22Rv1 (cell line): ENCODE data around the gene MT1B.

Experiments used
- ZFX ChIP-seq: fragments of 450-650 bp; IDR thresholded peaks from 2 replicates; pipeline ENCODE4 v1.6.1; 2017; ENCODE audit warnings: antibody characterized with exemption, borderline replicate concordance
- TF ChIP-seq, protein P1 (sequence below): fragments of 450-650 bp; IDR thresholded peaks from 2 replicates; pipeline ENCODE4 v1.5.1; 2017; ENCODE audit warnings: mild to moderate bottlenecking

DNA sequence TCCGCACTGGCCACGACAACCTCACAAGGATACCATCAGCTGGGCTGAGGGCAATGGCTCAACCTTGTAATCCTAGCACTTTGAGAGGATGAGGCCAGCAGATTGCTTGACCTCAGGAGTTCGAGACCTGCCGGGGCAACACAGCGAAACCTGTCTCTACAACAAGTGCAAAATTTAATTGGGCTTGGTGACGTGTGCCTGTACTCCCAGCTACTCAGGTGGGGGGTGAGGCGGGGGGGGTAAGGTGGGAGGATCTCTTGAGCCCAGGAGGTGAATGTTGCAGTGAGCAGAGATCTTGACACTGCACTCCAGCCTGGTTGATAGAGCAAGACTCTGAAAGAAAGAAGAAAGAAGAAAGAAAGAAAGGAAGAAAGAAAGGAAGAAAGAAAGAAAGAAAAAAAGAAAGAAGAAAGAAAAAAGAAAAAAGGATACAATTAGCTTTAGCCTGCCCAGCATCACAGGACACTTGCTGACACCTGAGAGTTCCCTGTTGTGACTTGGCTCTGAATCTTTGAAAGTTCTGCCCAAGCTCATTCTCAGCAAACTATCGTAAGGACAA lies 31.3 kb upstream of the MT1B start:
- TF ChIP-seq, protein P1, sequence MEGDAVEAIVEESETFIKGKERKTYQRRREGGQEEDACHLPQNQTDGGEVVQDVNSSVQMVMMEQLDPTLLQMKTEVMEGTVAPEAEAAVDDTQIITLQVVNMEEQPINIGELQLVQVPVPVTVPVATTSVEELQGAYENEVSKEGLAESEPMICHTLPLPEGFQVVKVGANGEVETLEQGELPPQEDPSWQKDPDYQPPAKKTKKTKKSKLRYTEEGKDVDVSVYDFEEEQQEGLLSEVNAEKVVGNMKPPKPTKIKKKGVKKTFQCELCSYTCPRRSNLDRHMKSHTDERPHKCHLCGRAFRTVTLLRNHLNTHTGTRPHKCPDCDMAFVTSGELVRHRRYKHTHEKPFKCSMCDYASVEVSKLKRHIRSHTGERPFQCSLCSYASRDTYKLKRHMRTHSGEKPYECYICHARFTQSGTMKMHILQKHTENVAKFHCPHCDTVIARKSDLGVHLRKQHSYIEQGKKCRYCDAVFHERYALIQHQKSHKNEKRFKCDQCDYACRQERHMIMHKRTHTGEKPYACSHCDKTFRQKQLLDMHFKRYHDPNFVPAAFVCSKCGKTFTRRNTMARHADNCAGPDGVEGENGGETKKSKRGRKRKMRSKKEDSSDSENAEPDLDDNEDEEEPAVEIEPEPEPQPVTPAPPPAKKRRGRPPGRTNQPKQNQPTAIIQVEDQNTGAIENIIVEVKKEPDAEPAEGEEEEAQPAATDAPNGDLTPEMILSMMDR = no peak
- no peak for TF ChIP-seq ZFX
